ENCODE data around the gene RXRA.

Gene RXRA

DNA sequence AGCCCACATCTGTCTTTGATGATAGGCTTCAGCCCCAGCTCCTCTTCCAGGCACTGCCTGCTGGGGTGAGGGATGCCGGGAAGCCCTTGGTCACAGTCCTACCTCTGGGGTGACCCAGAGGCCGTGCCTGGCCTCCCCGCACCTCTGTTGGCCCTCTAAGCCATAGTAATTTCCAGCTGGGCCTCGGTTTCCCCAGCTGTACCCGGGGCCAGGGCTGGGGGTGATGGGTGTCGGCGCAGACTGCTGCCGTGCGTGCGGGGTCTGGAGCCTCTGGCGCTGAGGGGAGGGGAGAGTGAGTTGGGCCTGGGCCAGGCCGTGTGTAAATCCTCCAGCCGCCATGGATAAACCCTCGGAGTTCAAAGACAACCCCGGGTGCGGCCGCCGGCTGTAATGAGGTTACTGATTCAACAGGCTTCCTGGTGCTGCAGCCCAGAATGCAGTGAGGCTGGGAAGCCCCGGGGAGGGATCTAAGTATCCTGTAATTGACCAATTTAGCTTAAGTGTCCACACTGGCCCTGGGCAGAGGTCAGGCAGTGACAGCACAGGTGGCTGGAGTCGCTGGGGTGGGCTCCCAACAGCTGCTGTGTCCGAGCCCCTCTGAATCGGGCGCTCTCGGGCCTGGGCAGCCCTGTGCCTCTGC is 7.1 kb downstream of the RXRA start:
- Histone ChIP-seq H3K36me3 (peaks cover 0 to 41% (median 0%) of the 10 kb centered on the region in 11 experiments; a peak in 5 of 22 replicates), H3K9me3 (replicated peaks in 1 of 11) (no peaks in the 10 kb centered on the region), H3K4me2 (peak overlapping the region in 10 of 11 experiments; percentile 5 to 100 (median 96); a peak in 14 of 22 replicates), H3K9ac (peak overlapping the region in 8 of 11 experiments; percentile 14 to 93 (median 26); a peak in 6 of 22 replicates), H3K27ac (peak overlapping the region in 1 of 11 experiments; percentile 17; a peak in 2 of 22 replicates), H4K20me1 (peaks cover 98 to 100% (median 100%) of the 10 kb centered on the region in 11 experiments), H3K4me1 (peaks cover 91 to 100% (median 99%) of the 10 kb centered on the region in 10 experiments), H3K27me3 (no peaks in the 10 kb centered on the region), H3K4me3 (no peak overlapping the region)
- TF ChIP-seq Cebpa-rat (IDR thresholded peaks at IDR 0.05) = no peak

DNA sequence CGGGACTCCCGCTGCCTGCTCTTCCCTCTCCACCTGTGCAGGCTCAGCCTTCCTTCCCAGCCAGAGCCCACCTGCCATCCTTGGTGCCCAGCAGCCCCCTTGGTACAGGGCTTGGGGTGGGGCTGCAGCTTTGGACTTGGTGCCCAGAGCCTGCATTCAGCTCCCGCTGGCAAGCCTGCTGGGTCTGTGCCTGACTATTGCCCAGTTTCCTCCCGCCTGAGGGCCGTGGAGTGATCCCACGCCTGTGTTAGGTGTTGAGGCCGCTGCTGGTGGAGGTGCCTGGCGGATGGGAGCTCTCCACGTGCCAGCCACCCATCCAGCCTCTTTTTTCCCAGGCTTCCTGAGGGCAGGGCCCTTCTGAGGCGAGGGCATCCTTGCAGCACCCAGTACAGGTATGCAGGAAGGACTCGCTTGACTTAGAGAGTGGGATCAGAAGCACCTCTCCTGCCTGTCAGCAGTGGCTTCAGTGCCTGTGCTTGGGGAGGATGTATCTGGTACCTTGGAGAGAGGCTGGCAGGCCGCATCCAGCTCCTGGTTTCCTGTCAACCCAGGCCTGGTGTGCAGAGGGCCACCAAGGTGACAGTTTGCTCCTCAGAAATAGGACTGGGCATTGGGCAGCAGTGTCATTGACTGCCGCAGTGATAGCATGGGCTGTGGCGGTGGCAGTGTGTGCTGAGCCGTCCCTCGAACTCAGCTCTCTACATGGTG is 7.8 kb downstream of the RXRA start:
- Histone ChIP-seq H3K4me1 (peaks cover 91 to 100% (median 99%) of the 10 kb centered on the region in 10 experiments), H3K27me3 (no peaks in the 10 kb centered on the region), H3K4me2 (peak overlapping the region in 9 of 11 experiments; percentile 5 to 100 (median 98); a peak in 15 of 22 replicates), H3K4me3 (no peak overlapping the region), H4K20me1 (peaks cover 98 to 100% (median 100%) of the 10 kb centered on the region in 11 experiments), H3K36me3 (peaks cover 0 to 44% (median 0%) of the 10 kb centered on the region in 11 experiments; a peak in 5 of 22 replicates), H3K9me3 (replicated peaks in 1 of 11) (no peaks in the 10 kb centered on the region), H3K27ac (no peak overlapping the region), H3K9ac (peak overlapping the region in 2 of 11 experiments; percentile 11 to 40; a peak in 1 of 22 replicates)
- no peak for TF ChIP-seq Cebpa-rat (IDR thresholded peaks at IDR 0.05)

DNA sequence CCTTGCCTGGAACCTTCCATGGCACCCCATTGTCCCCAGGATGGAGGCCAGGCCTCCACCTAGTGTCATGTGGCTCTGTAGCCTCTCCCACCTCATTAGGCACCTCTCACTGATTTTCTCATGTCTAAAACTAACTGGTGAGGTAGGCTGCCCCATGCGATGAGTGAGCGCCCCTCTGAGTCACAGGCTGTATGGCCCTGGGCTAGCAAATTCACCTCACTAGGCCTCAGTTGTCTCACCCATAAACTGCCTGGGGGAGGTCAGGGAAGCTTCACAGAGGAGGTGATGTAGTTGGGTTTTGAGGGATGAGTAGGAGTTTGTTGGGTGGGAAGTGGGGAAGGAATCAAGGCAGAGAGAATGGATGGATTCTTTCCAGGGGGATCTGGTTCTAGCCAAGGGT is 8.8 kb downstream of the RXRA start:
- H3K4me3 ChIP-seq = no peak overlapping the region
- no peaks in the 10 kb centered on the region for H3K27me3 ChIP-seq
- 0 out of 22 replicates have a peak overlapping the region, but pooled peaks of 1 of the 11 experiments have one; percentile 5 for H3K27ac ChIP-seq
- H3K9me3 ChIP-seq (replicated peaks in 1 of 11) = no peaks in the 10 kb centered on the region
- H3K4me1 ChIP-seq = peaks cover 91 to 100% (median 99%) of the 10 kb centered on the region in 10 experiments
- H3K9ac ChIP-seq = peak overlapping the region in 4 of 11 experiments; percentile 18 to 60 (median 30); a peak in 4 of 22 replicates
- peak overlapping the region in 7 of 11 experiments; percentile 20 to 100 (median 99); a peak in 11 of 22 replicates for H3K4me2 ChIP-seq
- peaks cover 0 to 44% (median 0%) of the 10 kb centered on the region in 11 experiments; a peak in 5 of 22 replicates for H3K36me3 ChIP-seq
- TF ChIP-seq Cebpa-rat (IDR thresholded peaks at IDR 0.05) = no peak
- peaks cover 100% of the 10 kb centered on the region in 11 experiments for H4K20me1 ChIP-seq

DNA sequence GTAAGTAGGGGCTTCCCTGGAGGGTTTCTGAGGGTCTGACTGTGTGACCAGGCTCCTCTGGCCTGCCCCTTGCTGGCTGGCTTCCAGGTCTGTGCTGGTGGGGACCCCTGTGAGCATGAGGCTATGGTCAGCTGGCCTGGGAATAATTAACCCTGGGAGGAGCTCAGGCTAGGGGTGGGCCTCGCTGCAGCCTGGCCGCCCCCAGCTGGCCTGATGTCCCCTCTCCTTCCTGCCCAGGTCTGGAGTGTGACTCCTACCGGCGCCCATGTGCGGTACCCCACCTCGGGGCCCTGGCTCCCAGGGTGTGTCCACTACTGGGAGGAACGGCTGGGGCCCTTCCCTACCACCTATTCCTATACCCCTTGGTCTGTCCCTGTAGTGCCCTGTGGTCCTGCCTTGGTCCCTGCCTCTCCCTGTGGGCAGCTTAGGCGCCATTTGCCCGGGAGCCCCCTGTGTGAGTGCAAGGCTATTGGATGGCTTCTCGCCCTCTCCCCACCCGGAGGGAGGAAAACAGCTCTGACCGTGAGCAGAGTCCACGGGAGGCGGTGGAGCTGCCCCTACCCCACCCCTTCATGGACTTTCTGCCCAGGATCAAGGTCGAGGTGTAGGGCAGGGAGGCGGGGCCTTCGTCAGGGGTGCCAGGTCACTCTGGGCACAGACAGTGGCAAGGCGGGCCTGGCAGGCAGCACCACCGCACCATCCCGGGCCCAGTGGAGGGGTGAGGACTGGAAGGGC is 9.4 kb downstream of the RXRA start:
- Histone ChIP-seq H3K9me3 (replicated peaks in 1 of 11) (no peaks in the 10 kb centered on the region), H3K27me3 (no peaks in the 10 kb centered on the region), H3K27ac (peak overlapping the region in 3 of 11 experiments; percentile 13 to 32 (median 13); a peak in 5 of 22 replicates), H3K9ac (peak overlapping the region in 9 of 11 experiments; percentile 2 to 60 (median 24); a peak in 8 of 22 replicates), H3K4me3 (no peak overlapping the region), H4K20me1 (peaks cover 100% of the 10 kb centered on the region in 11 experiments), H3K4me2 (peak overlapping the region in 10 of 11 experiments; percentile 13 to 99 (median 59); a peak in 18 of 22 replicates), H3K36me3 (peaks cover 0 to 44% (median 0%) of the 10 kb centered on the region in 11 experiments; a peak in 5 of 22 replicates), H3K4me1 (peaks cover 91 to 100% (median 99%) of the 10 kb centered on the region in 10 experiments)
- TF ChIP-seq Cebpa-rat (IDR thresholded peaks at IDR 0.05) = no peak

DNA sequence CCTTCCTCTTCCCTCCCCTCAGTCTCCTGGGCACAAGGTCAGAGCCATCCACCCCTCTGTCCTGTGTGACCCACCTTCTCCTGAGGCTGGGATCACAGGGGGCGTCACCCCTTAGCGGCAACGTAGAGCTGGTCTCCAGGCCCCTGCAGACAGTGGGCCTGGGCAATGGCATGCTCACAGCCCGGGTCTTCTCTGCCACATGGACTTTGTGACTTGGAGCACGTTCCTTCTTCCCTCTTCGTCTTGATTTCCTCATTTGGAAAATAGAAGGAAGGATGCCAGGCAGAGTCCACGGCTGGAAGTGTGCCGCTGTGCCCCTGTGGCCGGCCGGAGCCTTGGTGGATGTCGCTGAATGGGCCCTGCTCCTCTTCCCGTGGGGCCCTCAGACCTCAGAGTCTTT is 10.0 kb downstream of the RXRA start:
- Histone ChIP-seq H3K9me3 (replicated peaks in 1 of 11) (no peaks in the 10 kb centered on the region), H3K27ac (peak overlapping the region in 2 of 11 experiments; percentile 13 to 32; a peak in 3 of 22 replicates), H3K4me3 (no peak overlapping the region), H4K20me1 (peaks cover 95 to 100% (median 99%) of the 10 kb centered on the region in 11 experiments), H3K36me3 (peaks cover 0 to 44% (median 0%) of the 10 kb centered on the region in 11 experiments; a peak in 5 of 22 replicates), H3K9ac (peak overlapping the region in 10 of 11 experiments; percentile 2 to 60 (median 25); a peak in 10 of 22 replicates), H3K4me1 (peaks cover 91 to 100% (median 99%) of the 10 kb centered on the region in 10 experiments), H3K27me3 (no peaks in the 10 kb centered on the region), H3K4me2 (peak overlapping the region in 10 of 11 experiments; percentile 13 to 99 (median 59); a peak in 20 of 22 replicates)
- TF ChIP-seq Cebpa-rat (IDR thresholded peaks at IDR 0.05) = no peak

DNA sequence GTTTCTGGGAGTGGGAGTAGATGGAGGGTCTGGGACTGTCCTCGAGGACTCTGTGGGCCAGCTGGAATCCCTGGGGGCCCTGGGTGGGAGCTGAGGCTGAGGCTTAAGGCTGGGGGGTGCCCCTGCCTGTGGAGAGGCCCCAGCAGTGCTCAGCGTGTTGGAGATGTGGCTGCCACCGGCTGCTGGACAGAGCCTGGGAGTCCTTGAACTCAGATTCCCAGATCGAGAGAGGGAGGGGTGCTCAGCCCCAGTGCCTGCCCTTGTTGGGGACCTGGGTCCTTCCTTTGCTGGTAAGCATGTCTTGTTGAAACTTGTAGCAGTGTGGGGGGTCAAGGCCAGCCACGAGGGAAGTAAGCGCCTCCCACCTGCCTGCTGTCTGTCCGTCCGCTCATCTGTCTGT is 10.7 kb downstream of the RXRA start:
- Histone ChIP-seq H3K9me3 (replicated peaks in 1 of 11) (no peaks in the 10 kb centered on the region), H3K4me2 (peak overlapping the region in 9 of 11 experiments; percentile 13 to 99 (median 49); a peak in 15 of 22 replicates), H3K9ac (peak overlapping the region in 7 of 11 experiments; percentile 10 to 60 (median 24); a peak in 7 of 22 replicates), H4K20me1 (peaks cover 92 to 100% (median 97%) of the 10 kb centered on the region in 11 experiments), H3K27me3 (no peaks in the 10 kb centered on the region), H3K36me3 (peaks cover 0 to 44% (median 0%) of the 10 kb centered on the region in 11 experiments; a peak in 5 of 22 replicates), H3K4me1 (peaks cover 91 to 100% (median 99%) of the 10 kb centered on the region in 10 experiments), H3K4me3 (no peak overlapping the region), H3K27ac (peak overlapping the region in 2 of 11 experiments; percentile 11 to 32; a peak in 1 of 22 replicates)
- TF ChIP-seq Cebpa-rat (IDR thresholded peaks at IDR 0.05) = no peak

DNA sequence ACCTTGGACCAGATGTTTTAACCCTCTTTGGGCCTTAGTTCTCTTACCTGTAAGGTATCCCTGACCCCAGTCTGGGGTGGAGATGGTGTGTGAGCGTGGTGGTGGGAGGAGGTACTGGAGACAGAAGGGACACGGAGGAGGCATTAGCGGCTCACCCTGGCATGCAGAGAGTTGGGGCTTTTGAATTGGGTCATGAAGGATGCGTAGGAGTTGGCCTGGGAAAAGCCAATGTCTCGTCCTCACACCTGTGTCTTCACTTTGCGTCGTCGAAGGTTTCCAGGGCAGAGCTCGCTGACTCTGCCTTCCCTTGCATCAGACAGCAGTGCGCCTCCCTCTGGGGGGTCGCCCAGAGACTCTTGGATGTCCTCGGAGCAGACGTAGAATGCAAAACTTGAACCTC is 11.2 kb downstream of the RXRA start:
- H4K20me1 ChIP-seq = peaks cover 86 to 100% (median 97%) of the 10 kb centered on the region in 11 experiments

More for the DNA sequence above, 11.2 kb downstream of the RXRA start:
- Histone ChIP-seq H3K9me3 (replicated peaks in 1 of 11) (no peaks in the 10 kb centered on the region), H3K4me3 (no peak overlapping the region), H3K4me2 (peak overlapping the region in 9 of 11 experiments; percentile 14 to 99 (median 92); a peak in 10 of 22 replicates), H3K9ac (peak overlapping the region in 3 of 11 experiments; percentile 15 to 67 (median 49); a peak in 4 of 22 replicates), H3K27me3 (no peaks in the 10 kb centered on the region), H3K4me1 (peaks cover 91 to 100% (median 99%) of the 10 kb centered on the region in 10 experiments), H3K27ac (no peak overlapping the region; a peak in 1 of 22 replicates), H3K36me3 (peaks cover 0 to 44% (median 0%) of the 10 kb centered on the region in 11 experiments; a peak in 5 of 22 replicates)
- TF ChIP-seq Cebpa-rat (IDR thresholded peaks at IDR 0.05) = no peak

All from BLaER1 treated with 17β-estradiol and CSF1 and Interleukin-3, amounts not matched to agents 10 nM and 100 nM (cell line).